Endothelial cell of umbilical vein (primary cell): ENCODE data around the gene KRT78. TPM values are rescaled to one million over a fixed set of nuclear protein-coding genes. Genes with fewer than 3 reads are reported as not detected.

Experiments used
- BruUV-seq: library from RNA; stranded (reverse); fragments of 400-500 nt; replicated peaks from 2 replicates; lab custom pipeline; 2021; lab: Mats Ljungman, UMichigan
- CTCF ChIA-PET: fragments of 300-600, 350-600 bp; sonication (Branson Sonifier 250); formaldehyde crosslinking; loops from one replicate; lab custom pipeline; 2021; ENCODE audit warnings: antibody characterized with exemption, inconsistent platforms; lab: Charles Lee
- POLR2A ChIA-PET: fragments of 300-600, 350-600 bp; sonication (Branson Sonifier 250); formaldehyde crosslinking; loops from one replicate; lab custom pipeline; 2021; ENCODE audit warnings: antibody characterized with exemption, inconsistent platforms; lab: Charles Lee
- DNase-seq: peaks from one replicate; pipeline ENCODE4 v3.0.0-alpha.2; 2011; ENCODE audit warnings: low read depth, low spot score
- FAIRE-seq: peaks from 2 replicates; lab custom pipeline; 2011; peaks lifted over from hg19 to GRCh38; lab: Jason Lieb, UNC
- H2AFZ ChIP-seq: 2 replicates; pipeline ENCODE4 v1.6.0; 2012; ENCODE audit warnings: low read depth, low read length, control low read depth, inconsistent platforms
- H3K27ac ChIP-seq: 2 replicates; pipeline ENCODE4 v1.5.1; 2011; ENCODE audit warnings: low read depth, mild to moderate bottlenecking, control low read depth, low read length, moderate library complexity; ENCODE audit not compliant: insufficient read depth
- H3K27me3 ChIP-seq, 2 experiments: 2 replicates each; pipeline versions ENCODE4 v1.6.0 to v1.6.1; 2011; ENCODE audit warnings: low read length in 2 of 2, mixed read lengths in 1 of 2; ENCODE audit not compliant: control insufficient read depth in 2 of 2, insufficient read depth in 2 of 2
- H3K36me3 ChIP-seq, 2 experiments: 2 replicates in 1 of 2; 3 replicates in 1 of 2; pipeline ENCODE4 v1.5.1; 2011; ENCODE audit warnings: low read length in 2 of 2, mild to moderate bottlenecking in 1 of 2, moderate library complexity in 1 of 2; ENCODE audit not compliant: control insufficient read depth in 2 of 2, insufficient read depth in 2 of 2; ENCODE audit errors: extremely low read depth in 1 of 2
- H3K4me1 ChIP-seq: 3 replicates; pipeline ENCODE4 v1.5.1; 2011; ENCODE audit warnings: mild to moderate bottlenecking, low read length; ENCODE audit not compliant: control insufficient read depth, insufficient read depth; ENCODE audit errors: extremely low read depth
- H3K4me2 ChIP-seq: 2 replicates; pipeline ENCODE4 v1.6.1; 2011; ENCODE audit warnings: low read length, control low read depth, mixed read lengths; ENCODE audit not compliant: insufficient read depth
- H3K4me3 ChIP-seq, 3 experiments: fragments of 200-600 bp in 1 of 3; sonication (generic), shearing (Covaris generic) in 1 of 3; replicated peaks in 1 of 3; 2 replicates each; pipeline ENCODE4 v1.5.1; 2011 to 2016; ENCODE audit warnings: control low read depth in 3 of 3, low read length in 3 of 3, mild to moderate bottlenecking in 2 of 3, inconsistent platforms in 1 of 3, low read depth in 1 of 3, moderate library complexity in 1 of 3; ENCODE audit not compliant: insufficient read depth in 1 of 3
- H3K79me2 ChIP-seq: 2 replicates; pipeline ENCODE4 v1.6.0; 2012; ENCODE audit warnings: low read length, inconsistent platforms; ENCODE audit not compliant: control insufficient read depth, insufficient read depth
- H3K9ac ChIP-seq: replicated peaks from 2 replicates; pipeline ENCODE3; 2011; ENCODE audit warnings: low read length, control low read depth; ENCODE audit not compliant: insufficient read depth; ENCODE audit errors: extremely low read depth
- H3K9me1 ChIP-seq: replicated peaks from 3 replicates; pipeline ENCODE4 v1.6.0; 2011; ENCODE audit warnings: mild to moderate bottlenecking, low read length; ENCODE audit not compliant: control insufficient read depth, insufficient read depth; ENCODE audit errors: extremely low read depth
- H3K9me3 ChIP-seq: replicated peaks from 2 replicates; pipeline ENCODE4 v1.5.1; 2012; ENCODE audit warnings: low read length, inconsistent platforms; ENCODE audit not compliant: control insufficient read depth, insufficient read depth
- H4K20me1 ChIP-seq: replicated peaks from 2 replicates; pipeline ENCODE3; 2011; ENCODE audit warnings: mild to moderate bottlenecking, low read length; ENCODE audit not compliant: control insufficient read depth, insufficient read depth; ENCODE audit errors: extremely low read depth
- EZH2 ChIP-seq: IDR thresholded peaks from 2 replicates; pipeline ENCODE4 v1.6.1; 2012; ENCODE audit warnings: borderline replicate concordance, low read depth, mild to moderate bottlenecking, moderate library complexity, low read length, inconsistent platforms; ENCODE audit not compliant: severe bottlenecking
- JUN ChIP-seq: IDR thresholded peaks from 2 replicates; pipeline ENCODE4 v1.6.1; 2011; ENCODE audit warnings: borderline replicate concordance, low read depth; ENCODE audit not compliant: insufficient read length, insufficient read depth
- MYC ChIP-seq: IDR thresholded peaks from one replicate; pipeline ENCODE4 v1.6.1; 2011; ENCODE audit warnings: mild to moderate bottlenecking, low read depth, low read length
- POLR2A ChIP-seq: IDR thresholded peaks from 2 replicates; pipeline ENCODE4 v1.6.1; 2012; ENCODE audit warnings: low read depth, mild to moderate bottlenecking, control low read depth, low read length
- POLR2AphosphoS5 ChIP-seq: IDR thresholded peaks from 2 replicates; pipeline ENCODE4 v1.6.1; 2012; ENCODE audit warnings: low read depth, mild to moderate bottlenecking, control low read depth, low read length, moderate library complexity; ENCODE audit not compliant: insufficient read depth
- dilution Hi-C: fragments of 300-500 bp; cut with MboI; formaldehyde crosslinking; loops from one replicate; pipeline ENCODE4 v1.15.0; 2019; ENCODE audit warnings: low sequenced_read_pairs; ENCODE audit not compliant: extremely low pct_ligation_motif_present
- intact Hi-C: fragments of 100-400 bp; cut with micrococcal nuclease; formaldehyde crosslinking; loops from one replicate; pipeline ENCODE4 v1.10.0; 2022
- polyA plus RNA-seq, 4 experiments: library from polyadenylated mRNA; depleted of rRNA in 3 of 4; stranded (reverse) in 3 of 4; unstranded in 1 of 4; fragments of >200 nt; gene quantifications; 2 replicates each; pipeline versions ENCODE4 v1.2.1 to v1.2.3, GENCODE V29; 2011 to 2012; ENCODE audit warnings: missing spikeins in 1 of 4
- total RNA-seq: library from RNA; stranded (reverse); gene quantifications from 2 replicates; pipeline ENCODE4 v1.2.3, GENCODE V29; 2021
- TF ChIP-seq, protein P1 (sequence below), 2 donors: IDR thresholded peaks; 1 replicate in 1 of 2; 2 replicates in 1 of 2; pipeline ENCODE4 v1.5.1; 2011; ENCODE audit warnings: low read length in 2 of 2, mild to moderate bottlenecking in 2 of 2, moderate library complexity in 2 of 2, control low read depth in 1 of 2, inconsistent platforms in 1 of 2, low read depth in 1 of 2; ENCODE audit not compliant: insufficient read depth in 1 of 2; ENCODE audit errors: extremely low read depth in 1 of 2
- TF ChIP-seq, protein P2 (sequence below): IDR thresholded peaks from 2 replicates; pipeline ENCODE4 v1.6.1; 2011; ENCODE audit not compliant: insufficient read depth, insufficient read length

Gene KRT78
- total and polyA plus RNA-seq, 2 donors (not counting 3 experiments of a cell fraction or from before 2014, with no cell fraction given): not detected

- no peak overlapping the region for H3K9ac ChIP-seq
- no peaks in the 10 kb centered on the region for H3K27me3 ChIP-seq
- peak; percentile 97 for FAIRE-seq
- CTCF ChIA-PET: interaction anchor here (0.6 to 12.2 kb wide), 69 partner anchors 10 to 857 kb away, joined by 3 to 921 read pairs (median 4); partner anchors contain the start of genes EIF4B, KRT7, KRT73 and KRT85
- POLR2A ChIA-PET: interaction anchor here (0.6 kb wide), 2 partner anchors 11 to 93 kb away, joined by 4 to 8 read pairs; no protein-coding TSS in a partner anchor
- H3K79me2 ChIP-seq: no peaks in the 10 kb centered on the region
- no peak for TF ChIP-seq JUN
- TF ChIP-seq, protein P1, sequence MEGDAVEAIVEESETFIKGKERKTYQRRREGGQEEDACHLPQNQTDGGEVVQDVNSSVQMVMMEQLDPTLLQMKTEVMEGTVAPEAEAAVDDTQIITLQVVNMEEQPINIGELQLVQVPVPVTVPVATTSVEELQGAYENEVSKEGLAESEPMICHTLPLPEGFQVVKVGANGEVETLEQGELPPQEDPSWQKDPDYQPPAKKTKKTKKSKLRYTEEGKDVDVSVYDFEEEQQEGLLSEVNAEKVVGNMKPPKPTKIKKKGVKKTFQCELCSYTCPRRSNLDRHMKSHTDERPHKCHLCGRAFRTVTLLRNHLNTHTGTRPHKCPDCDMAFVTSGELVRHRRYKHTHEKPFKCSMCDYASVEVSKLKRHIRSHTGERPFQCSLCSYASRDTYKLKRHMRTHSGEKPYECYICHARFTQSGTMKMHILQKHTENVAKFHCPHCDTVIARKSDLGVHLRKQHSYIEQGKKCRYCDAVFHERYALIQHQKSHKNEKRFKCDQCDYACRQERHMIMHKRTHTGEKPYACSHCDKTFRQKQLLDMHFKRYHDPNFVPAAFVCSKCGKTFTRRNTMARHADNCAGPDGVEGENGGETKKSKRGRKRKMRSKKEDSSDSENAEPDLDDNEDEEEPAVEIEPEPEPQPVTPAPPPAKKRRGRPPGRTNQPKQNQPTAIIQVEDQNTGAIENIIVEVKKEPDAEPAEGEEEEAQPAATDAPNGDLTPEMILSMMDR (IDR thresholded peaks at IDR 0.05; ENCODE audit: extremely low read depth in 1 of 2, insufficient read depth in 1 of 2, low read depth in 1 of 2, low read length in 2 of 2): peak; percentile 77 to 99
- no peak for TF ChIP-seq POLR2A
- TF ChIP-seq, protein P2, sequence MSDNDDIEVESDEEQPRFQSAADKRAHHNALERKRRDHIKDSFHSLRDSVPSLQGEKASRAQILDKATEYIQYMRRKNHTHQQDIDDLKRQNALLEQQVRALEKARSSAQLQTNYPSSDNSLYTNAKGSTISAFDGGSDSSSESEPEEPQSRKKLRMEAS: no peak
- no peak for TF ChIP-seq POLR2AphosphoS5
- no peak for TF ChIP-seq MYC
- no peak for TF ChIP-seq EZH2
- H3K36me3 ChIP-seq: no peaks in the 10 kb centered on the region
- H3K4me1 ChIP-seq: peaks cover 2% of the 10 kb centered on the region
- peak overlapping the region; percentile 86 for H2AFZ ChIP-seq
- H3K9me1 ChIP-seq: no peaks in the 10 kb centered on the region
- H3K4me2 ChIP-seq: peak overlapping the region; percentile 27
- H3K27ac ChIP-seq: no peak overlapping the region
- BruUV-seq: no TSS peak
- H3K9me3 ChIP-seq: no peaks in the 10 kb centered on the region
- H4K20me1 ChIP-seq: no peaks in the 10 kb centered on the region
- dilution Hi-C loops (loop anchor here (25.0 kb wide), 1 partner anchor 108 kb away; no protein-coding TSS in a partner anchor), intact Hi-C loops (loop anchor here (1.0 to 10.0 kb wide), 5 partner anchors 102 to 727 kb away; no protein-coding TSS in a partner anchor)
- peak overlapping the region in 1 of 3 experiments; percentile 23 for H3K4me3 ChIP-seq
- peak; percentile 83 for DNase-seq
Observed at GRCh38 chr12:52879394-52880351, 30.9 kb upstream of the KRT78 start.
